CD4-positive, alpha-beta T cell treated with Interleukin-10 for 1 hour (primary cell): ENCODE measurements around the gene FRMPD1.

Source experiments
- DNase-seq: peaks from one replicate; pipeline ENCODE4 v3.0.0-alpha.2; 2020

Gene FRMPD1

DNA sequence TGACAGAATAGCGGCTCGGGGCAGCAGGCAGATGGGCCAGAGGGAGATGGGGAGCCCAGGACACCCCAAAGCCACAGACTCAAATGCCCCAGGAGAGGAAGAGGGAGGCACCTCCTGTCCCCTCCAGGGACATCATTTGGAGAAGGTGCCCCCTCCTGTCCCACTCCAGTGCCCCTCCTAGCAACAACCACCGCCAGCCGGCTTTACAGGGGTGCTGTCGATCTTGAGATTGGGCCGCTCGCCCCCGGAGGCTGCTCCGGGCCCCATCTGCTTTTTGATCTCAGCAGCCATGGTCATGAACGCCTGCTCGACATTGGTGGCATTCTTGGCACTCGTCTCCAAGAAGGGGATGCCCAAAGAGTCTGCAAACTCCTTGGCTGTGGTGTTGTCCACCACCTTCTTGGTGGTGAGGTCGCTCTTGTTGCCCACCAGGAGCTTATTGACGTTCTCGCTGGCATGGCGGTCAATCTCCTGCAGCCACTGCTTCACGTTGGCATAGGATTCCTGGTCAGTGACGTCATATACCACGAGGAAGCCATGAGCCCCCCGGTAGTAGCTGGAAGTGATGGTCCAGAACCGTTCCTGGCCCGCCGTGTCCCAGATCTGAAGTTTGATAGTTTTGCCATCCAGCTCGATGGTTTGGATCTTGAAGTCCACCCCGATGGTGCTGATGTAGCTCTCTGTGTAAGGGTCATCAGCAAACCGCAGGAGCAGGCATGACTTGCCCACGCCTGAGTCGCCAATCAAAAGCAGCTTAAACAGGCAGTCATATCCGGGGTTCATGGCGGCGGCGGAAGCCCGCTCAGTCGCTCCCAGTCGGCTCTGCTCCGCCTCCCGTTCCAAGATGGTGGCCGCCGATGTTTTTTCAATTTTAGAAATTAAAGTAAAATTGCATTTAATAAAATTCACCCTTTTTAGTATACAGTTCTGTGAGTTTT lies 14.0 kb upstream of the FRMPD1 start:
- DNase-seq, result no peak

GRCh38 chr9:37639109-37639762 lies 11.5 kb upstream of the FRMPD1 start:
- DNase-seq, result no peak

DNA sequence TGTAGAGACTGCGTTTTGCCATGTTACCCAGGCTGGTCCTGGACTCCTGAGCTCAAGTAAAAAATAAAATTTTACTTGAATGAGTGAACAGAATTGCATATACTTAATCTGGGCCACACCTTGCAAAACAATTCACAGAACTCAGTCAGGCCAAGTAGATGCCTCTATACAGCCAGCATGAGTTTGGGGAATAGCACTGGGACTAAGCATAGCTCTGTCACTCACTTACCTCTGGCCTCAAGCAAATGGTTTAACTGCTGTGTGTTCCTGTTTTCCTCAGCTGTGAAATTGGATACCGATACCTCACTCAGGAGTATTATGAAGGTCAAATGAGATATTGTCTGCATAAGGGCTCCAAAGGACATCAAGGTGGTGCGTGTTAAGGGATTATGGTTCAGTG lies 10.9 kb upstream of the FRMPD1 start:
- DNase-seq, result no peak

DNA sequence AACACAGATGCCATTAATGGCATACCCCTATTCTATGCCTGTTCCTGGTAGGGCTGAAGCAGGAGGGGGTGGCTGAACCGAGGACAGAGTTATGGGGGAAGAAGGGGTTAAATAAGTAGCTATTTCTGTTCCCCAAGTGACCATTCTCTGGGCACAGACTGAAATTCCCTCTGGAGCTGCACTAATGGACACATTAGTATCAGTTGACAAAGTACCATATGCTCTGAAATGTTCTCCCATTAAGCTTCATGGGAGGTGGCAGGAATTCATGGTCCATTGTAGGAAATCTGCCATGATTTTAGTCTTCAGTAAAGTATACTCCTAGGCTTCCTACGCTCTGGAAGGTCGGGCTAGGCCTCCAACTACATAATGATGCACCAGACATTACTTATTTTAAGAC lies 10.5 kb upstream of the FRMPD1 start:
- DNase-seq, result no peak

DNA sequence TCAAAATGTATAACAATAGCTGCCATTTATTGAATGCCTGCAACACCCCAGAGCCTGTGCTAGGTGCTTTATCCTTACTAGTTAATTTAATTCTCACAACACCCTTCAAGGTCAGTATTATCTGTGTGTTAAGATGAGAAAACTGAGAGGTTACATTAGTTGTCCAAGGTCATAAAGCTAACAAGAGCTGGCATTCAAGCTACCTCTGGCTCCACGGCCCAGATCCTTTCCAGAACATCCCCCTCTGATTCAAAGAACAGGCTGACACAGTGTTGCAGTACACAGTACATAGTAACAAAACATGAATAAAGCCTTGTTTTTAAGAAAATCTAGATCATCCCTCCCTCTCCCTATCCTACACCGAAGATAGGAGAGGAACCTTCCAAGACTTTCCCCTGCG lies 9.4 kb upstream of the FRMPD1 start:
- no peak for DNase-seq

- DNase-seq, result no peak
These were observed 7.5 kb upstream of the FRMPD1 start for GRCh38 chr9:37643214-37643613.

DNA sequence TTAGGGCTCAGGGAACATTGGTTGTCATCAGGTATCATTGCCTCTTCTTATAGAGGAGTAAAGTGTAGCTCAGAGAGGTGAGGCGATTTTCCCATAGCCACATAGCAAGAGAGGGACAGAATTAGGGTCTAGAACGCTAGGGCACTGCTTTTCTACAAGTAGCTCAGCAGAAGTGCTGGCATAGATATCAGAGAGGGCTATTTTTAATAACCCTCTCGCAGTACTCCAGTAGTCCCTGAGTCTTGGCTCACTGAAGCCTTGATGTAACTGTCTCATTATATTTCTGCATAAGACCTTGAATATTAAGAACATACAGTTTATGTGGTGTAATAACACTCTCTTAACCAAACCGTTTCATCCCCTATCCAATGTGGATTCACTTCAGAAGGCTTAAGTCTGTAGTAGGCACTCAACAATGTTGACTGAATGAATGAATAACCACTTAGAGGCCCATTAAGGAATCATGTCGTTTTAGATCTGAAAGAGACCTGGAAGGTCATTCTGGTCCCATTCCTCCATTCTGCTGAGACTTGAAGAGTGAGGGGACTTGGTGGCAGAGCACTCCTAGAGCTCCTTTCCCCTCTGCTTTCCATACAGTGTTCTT lies 4.7 kb upstream of the FRMPD1 start:
- no peak for DNase-seq

DNA sequence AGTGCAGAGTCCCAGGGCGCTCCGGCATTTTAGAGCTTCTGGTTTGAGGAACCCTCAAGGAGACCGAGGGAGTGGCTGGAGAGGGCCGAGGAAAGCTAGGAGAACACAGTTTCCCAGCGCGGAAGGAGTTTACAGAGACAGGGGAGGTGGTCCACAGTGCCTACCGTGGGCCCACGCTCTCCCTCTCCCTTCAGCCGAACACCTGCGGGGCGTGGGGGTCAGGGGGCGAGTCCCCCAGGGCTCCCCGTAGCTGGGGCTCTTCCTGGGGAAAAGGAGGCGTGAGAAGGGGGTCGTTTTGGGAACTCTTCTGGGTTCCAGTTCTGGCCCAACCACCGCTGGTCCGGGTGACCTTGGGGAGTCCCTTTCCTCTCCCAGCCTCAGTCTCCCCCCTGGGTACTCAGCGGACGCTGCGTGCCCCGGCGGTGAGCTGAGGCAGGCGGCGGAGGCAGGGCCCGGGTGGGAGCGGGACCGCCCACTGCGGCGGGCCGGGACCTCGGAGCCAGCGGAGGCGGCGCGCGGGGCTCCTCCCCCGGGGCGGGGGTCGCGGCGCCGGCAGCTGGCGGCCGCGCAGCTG lies 368 bp upstream of the FRMPD1 start:
- DNase-seq, result no peak

DNA sequence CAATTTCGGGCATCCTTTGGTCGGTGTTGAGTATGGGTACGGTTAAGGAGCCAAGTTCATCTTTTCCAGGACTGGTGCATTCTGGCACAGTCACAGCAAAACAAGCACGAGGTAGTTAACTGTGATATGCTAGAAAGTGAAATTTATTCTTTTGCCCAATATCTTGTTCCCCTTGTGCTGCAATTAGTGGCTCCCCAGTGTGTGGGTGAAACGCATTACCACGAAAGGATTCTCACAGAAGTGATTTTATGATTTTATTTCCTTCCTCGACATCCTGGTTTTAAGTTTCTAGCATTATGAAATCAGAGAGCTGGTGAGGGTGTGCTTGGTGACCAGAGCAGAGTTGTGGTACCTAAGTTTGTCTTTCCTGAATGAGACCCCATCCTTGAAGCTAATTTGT lies 1.5 kb downstream of the FRMPD1 start:
- DNase-seq, result no peak

GRCh38 chr9:37653385-37653784 lies 2.6 kb downstream of the FRMPD1 start:
- no peak for DNase-seq

DNA sequence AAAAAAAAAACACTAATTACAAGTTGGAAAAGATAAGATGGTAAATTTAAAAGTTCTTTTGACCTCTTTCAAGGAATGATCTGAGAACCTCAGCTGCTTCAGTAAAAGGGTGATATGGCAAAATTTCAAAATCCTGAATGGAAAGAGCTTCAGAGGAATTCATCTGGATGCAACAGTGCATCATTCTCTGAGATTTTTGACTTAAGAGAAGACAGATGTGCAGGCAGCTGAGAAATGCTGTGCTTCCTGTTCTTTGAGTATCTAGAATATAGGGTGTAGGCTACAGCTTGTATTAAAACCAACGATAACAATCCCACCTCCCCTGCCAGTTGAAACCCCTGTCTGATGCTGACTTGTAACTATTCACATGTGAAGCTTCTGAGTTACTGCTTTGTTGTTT lies 6.2 kb downstream of the FRMPD1 start:
- no peak for DNase-seq

DNA sequence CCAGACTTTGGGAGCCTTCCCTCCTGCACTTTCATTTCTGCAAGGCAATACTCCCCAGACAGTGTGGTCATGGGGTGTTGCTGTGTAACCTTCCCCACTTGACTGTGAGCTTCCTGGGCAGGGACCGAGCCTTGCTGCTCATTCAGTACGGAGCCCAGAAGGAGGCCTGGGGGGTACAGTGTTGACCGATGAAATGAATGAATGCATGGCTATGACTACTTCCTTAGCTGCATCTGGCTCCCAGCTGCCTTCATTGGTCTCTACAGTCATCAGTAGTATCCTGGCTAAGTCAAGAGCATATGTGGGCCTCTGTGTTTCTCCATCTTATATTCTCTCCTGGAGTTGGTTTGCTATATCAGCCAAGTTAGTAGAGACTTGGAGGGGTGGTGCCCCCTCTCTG lies 9.9 kb downstream of the FRMPD1 start:
- DNase-seq, result no peak

DNA sequence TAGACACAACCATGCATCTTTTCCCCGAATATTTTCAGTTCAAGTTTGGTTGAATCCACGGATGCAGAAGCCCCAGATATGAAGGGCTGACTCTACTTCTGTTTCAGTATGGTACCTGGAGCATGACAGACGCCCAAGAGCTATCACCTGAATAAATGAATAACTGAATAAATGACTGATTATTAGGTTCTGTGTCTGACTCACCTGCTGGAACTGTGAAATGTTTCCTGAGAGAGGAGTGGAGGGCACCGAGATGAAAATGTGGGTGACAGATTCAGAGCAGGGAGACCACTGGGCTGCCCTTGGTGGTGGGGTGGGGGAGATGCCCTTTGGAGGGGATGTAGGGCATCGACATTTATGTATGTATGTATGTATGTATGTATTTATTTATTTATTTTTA lies 13.2 kb downstream of the FRMPD1 start:
- no peak for DNase-seq

GRCh38 chr9:37667706-37668105 lies 17.0 kb downstream of the FRMPD1 start:
- DNase-seq, result no peak

- DNase-seq, result no peak
These were observed 17.4 kb downstream of the FRMPD1 start for GRCh38 chr9:37668116-37668601.

- no peak for DNase-seq
These were observed 18.5 kb downstream of the FRMPD1 start for GRCh38 chr9:37669232-37669631.

DNA sequence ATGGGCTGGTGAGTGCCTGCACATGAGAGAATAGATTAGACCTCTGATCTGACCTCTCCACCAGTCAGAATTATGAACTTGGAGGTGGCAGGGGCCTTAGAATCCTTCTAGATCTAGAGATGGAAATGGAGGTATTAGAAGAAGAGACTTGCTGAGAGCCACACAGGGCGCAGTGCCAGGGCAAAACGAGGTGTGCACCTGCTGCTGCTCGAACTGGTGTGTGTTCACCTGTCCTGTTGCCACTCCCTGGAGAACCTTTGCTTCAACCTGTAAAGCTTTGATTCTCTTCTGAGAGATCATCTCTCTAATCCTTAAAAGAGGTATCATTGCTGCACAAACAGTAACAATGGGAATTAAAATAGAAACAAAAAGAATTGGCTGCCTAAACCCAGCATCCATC lies 24.9 kb downstream of the FRMPD1 start:
- DNase-seq, result no peak

- DNase-seq, result no peak
These were observed 25.7 kb downstream of the FRMPD1 start for GRCh38 chr9:37676411-37676830.

GRCh38 chr9:37677435-37677834 lies 26.7 kb downstream of the FRMPD1 start:
- no peak for DNase-seq

GRCh38 chr9:37678789-37679273 lies 28.1 kb downstream of the FRMPD1 start:
- DNase-seq, result no peak

GRCh38 chr9:37679649-37680402 lies 29.1 kb downstream of the FRMPD1 start:
- no peak for DNase-seq

GRCh38 chr9:37682951-37683350 lies 32.2 kb downstream of the FRMPD1 start:
- no peak for DNase-seq
